ENCODE data around the gene CAPSL.

- TF ChIP-seq POLR2A (IDR thresholded peaks at IDR 0.05) (no peak), CTCF (IDR thresholded peaks at IDR 0.05) (no peak)
Measured at GRCh38 chr5:35971878-35972210, 33.4 kb upstream of the CAPSL start.
